G401 (cell line): Measurements from ENCODE around the gene ZNF322. TPM values are rescaled to one million over a fixed set of nuclear protein-coding genes. Genes with fewer than 3 reads are reported as not detected.

Experiments
- DNase-seq: peaks from one replicate; pipeline ENCODE4 v3.0.0-alpha.2; 2015; ENCODE audit warnings: low spot score
- in situ Hi-C: cut with HindIII; loops from 2 replicates; pipeline ENCODE4 v1.10.0; 2016; ENCODE audit warnings: low sequenced_read_pairs, mixed read lengths
- total RNA-seq: library from RNA; depleted of rRNA; stranded (reverse); fragments of >200 nt; shearing (Covaris generic); gene quantifications from 2 replicates; pipeline ENCODE4 v1.2.3, GENCODE V29; 2014; rRNA removed

The ZNF322 gene
- total RNA-seq, 1 experiment from 2014 or later = 26.5 TPM

- peak; percentile 59 for DNase-seq
- in situ Hi-C loops = no loop called here
Observed at GRCh38 chr6:26594730-26595632, 64.6 kb downstream of the ZNF322 start.

- in situ Hi-C loops = no loop called here
- DNase-seq = no peak
Observed at GRCh38 chr6:26594131-26594498, 65.4 kb downstream of the ZNF322 start.

- no peak for DNase-seq
- in situ Hi-C loops = no loop called here
Observed at GRCh38 chr6:26593278-26594130, 66.0 kb downstream of the ZNF322 start.

GRCh38 chr6:26592649-26593048 is 66.9 kb downstream of the ZNF322 start:
- no peak for DNase-seq
- in situ Hi-C loops = no loop called here

GRCh38 chr6:26588965-26589364 is 70.6 kb downstream of the ZNF322 start:
- in situ Hi-C loops = no loop called here
- DNase-seq = no peak

Other genes with a start within 250 kb of the ZNF322 start
- gene BTN3A3, start 219.2 kb downstream of the ZNF322 start, total RNA-seq = 0.14 and 0.68 TPM in 2 replicates
- 5.0 and 5.8 TPM in 2 replicates for gene BTN2A1, start 201.8 kb downstream of the ZNF322 start, total RNA-seq
- gene BTN1A1, start 159.4 kb downstream of the ZNF322 start, total RNA-seq = 0.06 TPM in 1 of 2 replicates, not detected in the other
- gene HMGN4, start 121.4 kb downstream of the ZNF322 start, total RNA-seq = 140 and 145 TPM in 2 replicates
- 43.8 and 44.4 TPM in 2 replicates for gene ABT1, start 62.8 kb downstream of the ZNF322 start, total RNA-seq